OCI-LY3 (cell line): Measurements from ENCODE around the gene ANKRD27.

Source experiments
- EZH2phosphoT487 ChIP-seq: fragments of 200-600 bp; shearing (Covaris generic); IDR thresholded peaks from 2 replicates; pipeline ENCODE4 v1.6.1; 2018; ENCODE audit warnings: antibody characterized with exemption, mixed run types, low read depth
- TF ChIP-seq, protein P1 (sequence below): fragments of 200-600, 300-600 bp; sonication (generic); IDR thresholded peaks from 2 replicates; pipeline ENCODE4 v1.5.1; 2014; ENCODE audit warnings: antibody characterized with exemption, low read length, low read depth

DNA sequence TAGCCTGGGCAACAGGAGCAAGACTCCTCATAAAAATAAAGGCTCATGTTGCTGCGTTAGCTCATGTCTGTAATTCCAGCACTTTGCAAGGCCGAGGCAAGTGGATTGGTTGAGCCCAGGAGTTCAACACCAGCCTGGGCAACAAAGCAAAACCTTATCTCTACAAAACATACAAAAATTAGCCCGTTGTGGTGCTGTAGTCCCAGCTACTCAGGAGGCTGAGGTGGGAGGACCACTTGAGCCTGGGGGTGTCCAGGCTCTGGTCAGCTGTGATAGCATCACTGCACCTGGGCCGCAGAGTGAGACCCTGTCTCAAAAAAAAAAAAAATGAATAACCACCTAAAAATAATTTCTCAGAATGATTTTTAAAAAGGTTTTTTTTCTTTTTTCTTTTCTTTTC is 12.7 kb upstream of the ANKRD27 start:
- TF ChIP-seq, protein P1, sequence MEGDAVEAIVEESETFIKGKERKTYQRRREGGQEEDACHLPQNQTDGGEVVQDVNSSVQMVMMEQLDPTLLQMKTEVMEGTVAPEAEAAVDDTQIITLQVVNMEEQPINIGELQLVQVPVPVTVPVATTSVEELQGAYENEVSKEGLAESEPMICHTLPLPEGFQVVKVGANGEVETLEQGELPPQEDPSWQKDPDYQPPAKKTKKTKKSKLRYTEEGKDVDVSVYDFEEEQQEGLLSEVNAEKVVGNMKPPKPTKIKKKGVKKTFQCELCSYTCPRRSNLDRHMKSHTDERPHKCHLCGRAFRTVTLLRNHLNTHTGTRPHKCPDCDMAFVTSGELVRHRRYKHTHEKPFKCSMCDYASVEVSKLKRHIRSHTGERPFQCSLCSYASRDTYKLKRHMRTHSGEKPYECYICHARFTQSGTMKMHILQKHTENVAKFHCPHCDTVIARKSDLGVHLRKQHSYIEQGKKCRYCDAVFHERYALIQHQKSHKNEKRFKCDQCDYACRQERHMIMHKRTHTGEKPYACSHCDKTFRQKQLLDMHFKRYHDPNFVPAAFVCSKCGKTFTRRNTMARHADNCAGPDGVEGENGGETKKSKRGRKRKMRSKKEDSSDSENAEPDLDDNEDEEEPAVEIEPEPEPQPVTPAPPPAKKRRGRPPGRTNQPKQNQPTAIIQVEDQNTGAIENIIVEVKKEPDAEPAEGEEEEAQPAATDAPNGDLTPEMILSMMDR = no peak
- TF ChIP-seq EZH2phosphoT487 = no peak
